Measurements from ENCODE around the gene MORN1. TPM values are rescaled to one million over a fixed set of nuclear protein-coding genes. Genes with fewer than 3 reads are reported as not detected.

Gene MORN1
- polyA plus RNA-seq, 1 of the 3 experiments (the other 2 are of a cell fraction): 16.3 TPM

DNA sequence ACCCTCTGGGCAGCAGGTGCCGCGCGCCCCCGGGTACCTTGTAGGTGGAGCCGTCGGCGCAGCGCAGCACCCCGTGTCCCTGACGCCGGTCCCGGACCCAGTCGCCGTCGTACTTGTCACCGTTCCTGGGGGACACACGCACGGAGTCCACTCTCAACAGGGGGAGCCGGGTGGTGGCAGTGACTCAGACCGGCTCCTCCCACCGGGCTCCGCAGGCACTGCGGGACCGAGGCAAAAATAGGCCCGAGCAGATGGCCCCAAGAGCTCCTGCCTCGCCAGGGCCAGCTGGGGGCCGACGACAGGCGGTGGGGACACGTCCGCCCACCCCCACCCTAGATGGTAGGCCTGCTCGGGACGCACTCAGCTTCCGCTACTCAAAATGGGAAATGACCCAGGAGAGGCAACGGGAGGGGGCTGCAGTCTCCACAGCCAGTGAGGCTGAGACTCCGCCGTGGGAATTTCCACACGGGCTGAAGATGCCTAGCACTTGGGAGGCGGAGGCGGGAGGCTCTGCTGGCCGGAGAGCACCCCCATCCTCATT lies 6.3 kb downstream of the MORN1 start:
- H4K20me1 ChIP-seq (ENCODE audit: insufficient read depth): no peaks in the 10 kb centered on the region
- H3K4me3 ChIP-seq (ENCODE audit: low read depth in 2 of 2, low read length in 1 of 2): no peak overlapping the region
- peaks cover 0 to 16% of the 10 kb centered on the region in 2 experiments for H3K36me3 ChIP-seq (replicated peaks in 1 of 2; ENCODE audit: control insufficient read depth in 1 of 2, insufficient read depth in 2 of 2, low read length in 1 of 2)
- TF ChIP-seq TAF1 (IDR thresholded peaks at IDR 0.05; ENCODE audit: borderline replicate concordance, low read depth, low read length) (no peak), CTCF (IDR thresholded peaks at IDR 0.05) (no peak), TCF12 (IDR thresholded peaks at IDR 0.05) (no peak), FOXJ3 (CRISPR knock-in tag; IDR thresholded peaks at IDR 0.05) (no peak), NFIC (IDR thresholded peaks at IDR 0.05; ENCODE audit: borderline replicate concordance) (no peak), FOSL2 (IDR thresholded peaks at IDR 0.05; ENCODE audit: borderline replicate concordance, low read depth) (no peak)
- WGBS (ENCODE audit: low lambda C conversion rate): 79% methylated on average over 8 of the region's 41 CpGs
- H3K4me2 ChIP-seq: no peak overlapping the region
- no peak overlapping the region for H3K27ac ChIP-seq (ENCODE audit: low read depth in 2 of 2, low read length in 1 of 2)
- H2AFZ ChIP-seq (ENCODE audit: low read depth): no peak overlapping the region
- peak; percentile 55 for DNase-seq
- H3K79me2 ChIP-seq (ENCODE audit: insufficient read depth): peaks cover 7% of the 10 kb centered on the region; the same call in 1 of the 2 replicates
- no peaks in the 10 kb centered on the region for H3K27me3 ChIP-seq (ENCODE audit: insufficient read depth)
- POLR2A ChIA-PET: no interaction called here
- no peaks in the 10 kb centered on the region for H3K9me3 ChIP-seq
- H3F3A ChIP-seq (replicated peaks; ENCODE audit: insufficient read depth): no peaks in the 10 kb centered on the region
- H3K9me2 ChIP-seq: no peaks in the 10 kb centered on the region
- no peak overlapping the region for H3K9ac ChIP-seq
- CTCF ChIA-PET: interaction anchor here (1.4 to 10.7 kb wide), 5 partner anchors 9 to 211 kb away, joined by 3 to 292 read pairs (median 7); partner anchors contain the start of genes FAAP20, PEX10 and SKI
- H3K4me1 ChIP-seq (ENCODE audit: control insufficient read depth in 1 of 2, insufficient read depth in 2 of 2, low read depth in 1 of 2, low read length in 1 of 2): peaks cover 0 to 8% of the 10 kb centered on the region in 2 experiments; a peak in 1 of 4 replicates

DNA sequence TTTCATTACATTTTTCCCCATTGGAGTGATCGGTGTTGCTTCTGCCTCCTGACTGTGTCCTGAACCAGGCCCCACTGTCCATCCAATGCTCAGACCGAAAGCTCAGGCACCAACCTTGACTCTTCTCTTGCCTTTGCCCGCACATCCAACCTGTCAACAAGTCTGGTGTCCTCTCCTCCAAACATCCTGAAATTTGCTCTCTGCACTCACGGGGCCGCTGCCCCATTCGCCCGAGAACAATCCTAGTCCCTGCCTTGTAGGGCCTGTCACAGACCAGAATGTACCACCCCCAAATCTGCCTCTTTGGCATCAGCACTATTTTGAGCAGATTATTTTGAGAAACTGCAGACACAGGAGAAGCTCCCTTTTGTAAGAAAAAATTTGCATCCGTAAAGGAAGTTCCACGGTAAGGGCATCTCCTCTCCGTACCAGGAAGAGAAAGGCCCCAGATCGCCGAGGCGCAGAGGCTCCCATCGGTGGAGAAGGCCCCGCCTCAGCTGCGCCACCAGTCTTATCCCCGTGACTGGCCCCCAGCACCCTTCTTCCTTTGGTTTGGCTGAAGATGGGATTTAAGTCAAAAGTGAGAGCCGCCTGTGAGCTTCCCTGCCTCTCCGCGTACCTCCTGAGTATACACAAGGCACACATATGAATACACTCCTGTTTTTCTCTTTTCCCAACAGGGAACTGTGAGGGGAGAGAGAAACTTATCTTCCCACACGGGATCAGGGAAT lies 7.1 kb downstream of the MORN1 start:
- ChIA-PET POLR2A (interaction anchor here (1.3 kb wide), 1 partner anchor 185 kb away, joined by 4 read pairs; no protein-coding TSS in a partner anchor), CTCF (interaction anchor here (1.3 to 10.7 kb wide), 6 partner anchors 9 to 259 kb away, joined by 3 to 292 read pairs (median 6); partner anchors contain the start of genes FAAP20, PEX10 and SKI)
- 95% methylated on average over 17 of the region's 21 CpGs for whole genome bisulfite sequencing (ENCODE audit: low lambda C conversion rate)
- H3K27me3 ChIP-seq (ENCODE audit: insufficient read depth): no peaks in the 10 kb centered on the region
- H4K20me1 ChIP-seq (ENCODE audit: insufficient read depth): no peaks in the 10 kb centered on the region
- peaks cover 0 to 16% of the 10 kb centered on the region in 2 experiments for H3K36me3 ChIP-seq (replicated peaks in 1 of 2; ENCODE audit: control insufficient read depth in 1 of 2, insufficient read depth in 2 of 2, low read length in 1 of 2)
- no peak overlapping the region for H2AFZ ChIP-seq (ENCODE audit: low read depth)
- no peaks in the 10 kb centered on the region for H3K9me3 ChIP-seq
- H3K79me2 ChIP-seq (ENCODE audit: insufficient read depth): peaks cover 3% of the 10 kb centered on the region; the same call in 1 of the 2 replicates
- H3K4me1 ChIP-seq (ENCODE audit: control insufficient read depth in 1 of 2, insufficient read depth in 2 of 2, low read depth in 1 of 2, low read length in 1 of 2): peaks cover 0 to 6% of the 10 kb centered on the region in 2 experiments; a peak in 1 of 4 replicates
- no peaks in the 10 kb centered on the region for H3F3A ChIP-seq (replicated peaks; ENCODE audit: insufficient read depth)
- no peak for DNase-seq
- no peak overlapping the region for H3K4me3 ChIP-seq (ENCODE audit: low read depth in 2 of 2, low read length in 1 of 2)
- no peak overlapping the region for H3K27ac ChIP-seq (ENCODE audit: low read depth in 2 of 2, low read length in 1 of 2)
- H3K9ac ChIP-seq: no peak overlapping the region
- TF ChIP-seq NRF1 (IDR thresholded peaks at IDR 0.05; ENCODE audit: low read depth, low read length) (no peak), PBX3 (IDR thresholded peaks at IDR 0.05) (no peak), EZH2phosphoT487 (IDR thresholded peaks at IDR 0.05; ENCODE audit: borderline replicate concordance, low read depth) (no peak), SMC3 (IDR thresholded peaks at IDR 0.05; ENCODE audit: low read depth, low read length) (no peak), USF1 (IDR thresholded peaks at IDR 0.05; ENCODE audit: borderline replicate concordance, low read depth) (no peak), RXRA (IDR thresholded peaks at IDR 0.05; ENCODE audit: borderline replicate concordance, low read depth) (no peak), RFX5 (IDR thresholded peaks at IDR 0.05; ENCODE audit: low read length) (no peak), SIN3A (IDR thresholded peaks at IDR 0.05; ENCODE audit: borderline replicate concordance, low read depth, low read length) (no peak), GATA2 (CRISPR knock-in tag; IDR thresholded peaks at IDR 0.05) (no peak), RCOR1 (IDR thresholded peaks at IDR 0.05; ENCODE audit: low read length) (no peak), NFIC (IDR thresholded peaks at IDR 0.05; ENCODE audit: borderline replicate concordance) (no peak), TAF1 (IDR thresholded peaks at IDR 0.05; ENCODE audit: borderline replicate concordance, low read depth, low read length) (no peak), JUND (IDR thresholded peaks at IDR 0.05) (no peak), EP300 (IDR thresholded peaks at IDR 0.05; ENCODE audit: borderline replicate concordance in 1 of 2, low read depth in 1 of 2, low read length in 1 of 2) (no peak), MEF2A (IDR thresholded peaks at IDR 0.05; ENCODE audit: borderline replicate concordance, low read depth) (no peak), FOXM1 (IDR thresholded peaks at IDR 0.05; ENCODE audit: low read depth) (no peak)
- TF ChIP-seq, protein P1, sequence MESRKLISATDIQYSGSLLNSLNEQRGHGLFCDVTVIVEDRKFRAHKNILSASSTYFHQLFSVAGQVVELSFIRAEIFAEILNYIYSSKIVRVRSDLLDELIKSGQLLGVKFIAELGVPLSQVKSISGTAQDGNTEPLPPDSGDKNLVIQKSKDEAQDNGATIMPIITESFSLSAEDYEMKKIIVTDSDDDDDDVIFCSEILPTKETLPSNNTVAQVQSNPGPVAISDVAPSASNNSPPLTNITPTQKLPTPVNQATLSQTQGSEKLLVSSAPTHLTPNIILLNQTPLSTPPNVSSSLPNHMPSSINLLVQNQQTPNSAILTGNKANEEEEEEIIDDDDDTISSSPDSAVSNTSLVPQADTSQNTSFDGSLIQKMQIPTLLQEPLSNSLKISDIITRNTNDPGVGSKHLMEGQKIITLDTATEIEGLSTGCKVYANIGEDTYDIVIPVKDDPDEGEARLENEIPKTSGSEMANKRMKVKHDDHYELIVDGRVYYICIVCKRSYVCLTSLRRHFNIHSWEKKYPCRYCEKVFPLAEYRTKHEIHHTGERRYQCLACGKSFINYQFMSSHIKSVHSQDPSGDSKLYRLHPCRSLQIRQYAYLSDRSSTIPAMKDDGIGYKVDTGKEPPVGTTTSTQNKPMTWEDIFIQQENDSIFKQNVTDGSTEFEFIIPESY (IDR thresholded peaks at IDR 0.05; ENCODE audit: borderline replicate concordance, low read depth): no peak
- H3K9me2 ChIP-seq: no peaks in the 10 kb centered on the region
- H3K4me2 ChIP-seq: no peak overlapping the region

Measured in SK-N-SH (cell line).